ENCODE results near the gene SCAMP1. TPM values are rescaled to one million over a fixed set of nuclear protein-coding genes. Genes with fewer than 3 reads are reported as not detected.

The SCAMP1 gene
- total and polyA plus RNA-seq, 2 of the 8 experiments (the other 6 are each of a cell fraction or from before 2014, with no cell fraction given), result 18.6 to 55.9 TPM

DNA sequence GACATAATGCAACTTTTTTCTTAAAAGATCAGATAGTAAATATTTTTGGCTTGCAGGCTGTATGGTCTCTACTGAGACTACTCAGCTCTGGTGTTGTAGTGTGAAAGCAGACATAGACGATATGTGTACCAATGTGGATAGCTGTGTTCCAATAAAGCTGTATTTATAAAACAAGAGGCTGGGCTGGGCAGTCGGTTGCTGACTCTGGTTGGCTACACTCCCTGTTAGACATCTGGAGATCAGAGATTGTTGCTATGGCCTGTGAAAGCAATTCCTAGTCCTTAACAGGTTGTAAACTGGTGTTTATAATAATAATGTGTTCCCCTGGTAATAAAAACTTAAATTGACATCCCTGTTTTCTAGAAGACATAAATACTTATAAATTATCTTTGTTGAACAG is 24.4 kb upstream of the SCAMP1 start:
- H2BK12ac ChIP-seq (ENCODE audit: low read depth, low read length), result no peak overlapping the region
- no peak overlapping the region for H2BK5ac ChIP-seq (ENCODE audit: low read depth, low read length)
- no peak overlapping the region for H3K27ac ChIP-seq (ENCODE audit: low read depth, low read length)
- no peak overlapping the region for H3K56ac ChIP-seq (replicated peaks; ENCODE audit: insufficient read length, low read depth, low read length)
- no peak overlapping the region for H3K4me3 ChIP-seq (ENCODE audit: extremely low read depth in 1 of 4, insufficient read depth in 2 of 4, low read depth in 3 of 4, low read length in 4 of 4)
- H3K36me3 ChIP-seq (ENCODE audit: control insufficient read depth in 2 of 4, insufficient read depth in 4 of 4, low read length in 3 of 4), result no peaks in the 10 kb centered on the region
- H2AFZ ChIP-seq (ENCODE audit: low read length), result no peak overlapping the region
- H3K27me3 ChIP-seq (replicated peaks in 1 of 4; ENCODE audit: control insufficient read depth in 3 of 4, extremely low read depth in 1 of 4, insufficient read depth in 3 of 4, low read length in 3 of 4), result peaks cover 8 to 24% (median 18%) of the 10 kb centered on the region in 4 experiments
- no peak for FAIRE-seq
- H2AK5ac ChIP-seq (ENCODE audit: low read depth, low read length), result no peak overlapping the region
- H3K23ac ChIP-seq (ENCODE audit: insufficient read length), result no peak overlapping the region
- WGBS, 2 experiments (ENCODE audit: extremely low coverage in 1 of 2, insufficient coverage in 1 of 2, insufficient read length in 1 of 2, insufficient replicate concordance in 2 of 2, low coverage in 1 of 2, low lambda C conversion rate in 2 of 2, missing lambda C conversion rate in 1 of 2), result 84% methylated on average over 2 of the region's 2 CpGs; no CpG with 5 or more reads in 1 of the 2 experiments
- H2BK20ac ChIP-seq (ENCODE audit: low read length), result no peak overlapping the region
- CTCF ChIA-PET (ENCODE audit: partially characterized antibody), result interaction anchor here (0.9 kb wide), 1 partner anchor 36 kb away, joined by 3 read pairs; no protein-coding TSS in a partner anchor
- H4K20me1 ChIP-seq (replicated peaks in 1 of 2; ENCODE audit: control insufficient read depth in 1 of 2, insufficient read depth in 2 of 2, low read length in 2 of 2), result no peaks in the 10 kb centered on the region
- no peak overlapping the region for H3K18ac ChIP-seq (ENCODE audit: extremely low read depth, low read length)
- H3K79me1 ChIP-seq (ENCODE audit: low read depth, low read length), result no peaks in the 10 kb centered on the region
- H3K23me2 ChIP-seq (ENCODE audit: low read depth, low read length), result no peaks in the 10 kb centered on the region
- DNase-seq (ENCODE audit: low read depth in 1 of 2, low spot score in 2 of 2), result no peak
- H4K5ac ChIP-seq (ENCODE audit: insufficient read length, low read depth, low read length), result no peak overlapping the region
- H3K14ac ChIP-seq (ENCODE audit: insufficient read length), result no peak overlapping the region
- H3K9me3 ChIP-seq (ENCODE audit: insufficient read depth in 2 of 2, low read depth in 1 of 2, low read length in 1 of 2), result no peaks in the 10 kb centered on the region; a peak in 1 of 4 replicates
- H3K4ac ChIP-seq (replicated peaks; ENCODE audit: insufficient read length, low read depth, low read length), result no peak overlapping the region
- no peak overlapping the region for H2BK15ac ChIP-seq (ENCODE audit: low read length)
- H4K91ac ChIP-seq (replicated peaks; ENCODE audit: insufficient read length, low read length), result no peak overlapping the region
- H2BK120ac ChIP-seq (replicated peaks; ENCODE audit: low read depth, low read length), result no peak overlapping the region
- no peak overlapping the region for H4K8ac ChIP-seq (ENCODE audit: extremely low read depth, insufficient read depth, low read length)
- no peak overlapping the region for H3K9ac ChIP-seq (replicated peaks in 1 of 4; ENCODE audit: extremely low read depth in 1 of 4, low read depth in 3 of 4, low read length in 3 of 4)
- H3K4me1 ChIP-seq (replicated peaks in 1 of 4; ENCODE audit: control insufficient read depth in 3 of 4, insufficient read depth in 4 of 4, low read length in 3 of 4), result no peaks in the 10 kb centered on the region
- POLR2A ChIA-PET (ENCODE audit: partially characterized antibody), result no interaction called here
- H3K4me2 ChIP-seq (ENCODE audit: insufficient read depth in 1 of 2, low read depth in 2 of 2, low read length in 2 of 2), result no peak overlapping the region
- H3K79me2 ChIP-seq (ENCODE audit: control insufficient read depth in 1 of 2, insufficient read depth in 2 of 2, low read length in 2 of 2), result no peaks in the 10 kb centered on the region
- no peak for TF ChIP-seq RBBP5 (IDR thresholded peaks at IDR 0.05; ENCODE audit: borderline replicate concordance, low read depth, low read length)
- TF ChIP-seq ZNF274 (IDR thresholded peaks at IDR 0.05; ENCODE audit: borderline replicate concordance, extremely low read depth, low read length), result no peak
- TF ChIP-seq NRF1 (IDR thresholded peaks at IDR 0.05; ENCODE audit: low read depth, low read length), result no peak
- no peak for TF ChIP-seq TBP (IDR thresholded peaks at IDR 0.05; ENCODE audit: low read depth, low read length)
- no peak for TF ChIP-seq SAP30 (IDR thresholded peaks at IDR 0.05; ENCODE audit: insufficient read depth, insufficient replicate concordance, low read length)
- no peak for TF ChIP-seq PHF8 (conservative IDR thresholded peaks at IDR 0.05; ENCODE audit: low read depth, low read length)
- no peak for TF ChIP-seq POU5F1 (IDR thresholded peaks at IDR 0.05; ENCODE audit: low read depth, low read length)
- no peak for TF ChIP-seq CTBP2 (IDR thresholded peaks at IDR 0.05; ENCODE audit: borderline replicate concordance, insufficient read depth, insufficient read length, low read length)
- no peak for TF ChIP-seq MAFK (IDR thresholded peaks at IDR 0.05; ENCODE audit: low read depth, low read length)
